ENCODE measurements around the gene BZW2.
A peak's percentile ranks its signal among the peaks of the same experiment; 100 is the strongest.
"Not testable (repeated sequence)": the region's sequence is repeated elsewhere in the genome, so short reads cannot be mapped to it uniquely, and the experiment has no call there.

The BZW2 gene

GRCh38 chr7:16644636-16645592, 1.1 kb upstream of the BZW2 start:
- DNase-seq (ENCODE audit: low read depth), result peak; percentile 46

GRCh38 chr7:16646472-16647072, 591 bp downstream of the BZW2 start:
- no peak for DNase-seq (ENCODE audit: low read depth)

GRCh38 chr7:16647435-16647960, 1.5 kb downstream of the BZW2 start:
- DNase-seq (ENCODE audit: low read depth), result no peak

GRCh38 chr7:16648551-16648950, 2.6 kb downstream of the BZW2 start:
- no peak for DNase-seq (ENCODE audit: low read depth)

- no peak for DNase-seq (ENCODE audit: low read depth)
Measured at GRCh38 chr7:16649196-16649595, 3.2 kb downstream of the BZW2 start.

GRCh38 chr7:16650266-16650665, 4.3 kb downstream of the BZW2 start:
- no peak for DNase-seq (ENCODE audit: low read depth)

- DNase-seq (ENCODE audit: low read depth), result no peak
Measured at GRCh38 chr7:16651396-16652239, 5.6 kb downstream of the BZW2 start.

GRCh38 chr7:16652240-16652583, 6.2 kb downstream of the BZW2 start:
- DNase-seq (ENCODE audit: low read depth), result no peak

- DNase-seq (ENCODE audit: low read depth), result no peak
Measured at GRCh38 chr7:16652888-16653287, 6.9 kb downstream of the BZW2 start.

GRCh38 chr7:16655394-16655793, 9.4 kb downstream of the BZW2 start:
- DNase-seq (ENCODE audit: low read depth), result no peak

GRCh38 chr7:16656141-16656540, 10.2 kb downstream of the BZW2 start:
- no peak for DNase-seq (ENCODE audit: low read depth)

- no peak for DNase-seq (ENCODE audit: low read depth)
Measured at GRCh38 chr7:16657656-16658279, 11.8 kb downstream of the BZW2 start.

- DNase-seq (ENCODE audit: low read depth), result not testable (repeated sequence)
Measured at GRCh38 chr7:16659854-16660497, 14.0 kb downstream of the BZW2 start.

GRCh38 chr7:16660702-16661464, 14.9 kb downstream of the BZW2 start:
- DNase-seq (ENCODE audit: low read depth), result no peak

GRCh38 chr7:16661924-16662323, 15.9 kb downstream of the BZW2 start:
- DNase-seq (ENCODE audit: low read depth), result no peak

GRCh38 chr7:16667355-16667754, 21.4 kb downstream of the BZW2 start:
- no peak for DNase-seq (ENCODE audit: low read depth)

- no peak for DNase-seq (ENCODE audit: low read depth)
Measured at GRCh38 chr7:16668049-16668858, 22.3 kb downstream of the BZW2 start.

GRCh38 chr7:16668978-16669377, 23.0 kb downstream of the BZW2 start:
- DNase-seq (ENCODE audit: low read depth), result no peak

GRCh38 chr7:16669581-16669980, 23.6 kb downstream of the BZW2 start:
- no peak for DNase-seq (ENCODE audit: low read depth)

GRCh38 chr7:16670021-16670420, 24.0 kb downstream of the BZW2 start:
- no peak for DNase-seq (ENCODE audit: low read depth)

Data from T follicular helper cell (primary cell).